A549 treated with Mapracorat at 1 μM for 4 hours (cell line): Measurements from ENCODE around the gene ASCC1. TPM values are rescaled to one million over a fixed set of nuclear protein-coding genes. Genes with fewer than 3 reads are reported as not detected.

ENCODE experiments used
- total RNA-seq: library from RNA; stranded (reverse); fragments of 200-300 nt; extraction: Qiagen RNA extraction; gene quantifications from 5 replicates; pipeline ENCODE4 v1.2.3, GENCODE V29; 2022

The ASCC1 gene, protein sequence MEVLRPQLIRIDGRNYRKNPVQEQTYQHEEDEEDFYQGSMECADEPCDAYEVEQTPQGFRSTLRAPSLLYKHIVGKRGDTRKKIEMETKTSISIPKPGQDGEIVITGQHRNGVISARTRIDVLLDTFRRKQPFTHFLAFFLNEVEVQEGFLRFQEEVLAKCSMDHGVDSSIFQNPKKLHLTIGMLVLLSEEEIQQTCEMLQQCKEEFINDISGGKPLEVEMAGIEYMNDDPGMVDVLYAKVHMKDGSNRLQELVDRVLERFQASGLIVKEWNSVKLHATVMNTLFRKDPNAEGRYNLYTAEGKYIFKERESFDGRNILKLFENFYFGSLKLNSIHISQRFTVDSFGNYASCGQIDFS
- 32.4 to 46.9 TPM (median 38.4 TPM) in 5 replicates for total RNA-seq

DNA sequence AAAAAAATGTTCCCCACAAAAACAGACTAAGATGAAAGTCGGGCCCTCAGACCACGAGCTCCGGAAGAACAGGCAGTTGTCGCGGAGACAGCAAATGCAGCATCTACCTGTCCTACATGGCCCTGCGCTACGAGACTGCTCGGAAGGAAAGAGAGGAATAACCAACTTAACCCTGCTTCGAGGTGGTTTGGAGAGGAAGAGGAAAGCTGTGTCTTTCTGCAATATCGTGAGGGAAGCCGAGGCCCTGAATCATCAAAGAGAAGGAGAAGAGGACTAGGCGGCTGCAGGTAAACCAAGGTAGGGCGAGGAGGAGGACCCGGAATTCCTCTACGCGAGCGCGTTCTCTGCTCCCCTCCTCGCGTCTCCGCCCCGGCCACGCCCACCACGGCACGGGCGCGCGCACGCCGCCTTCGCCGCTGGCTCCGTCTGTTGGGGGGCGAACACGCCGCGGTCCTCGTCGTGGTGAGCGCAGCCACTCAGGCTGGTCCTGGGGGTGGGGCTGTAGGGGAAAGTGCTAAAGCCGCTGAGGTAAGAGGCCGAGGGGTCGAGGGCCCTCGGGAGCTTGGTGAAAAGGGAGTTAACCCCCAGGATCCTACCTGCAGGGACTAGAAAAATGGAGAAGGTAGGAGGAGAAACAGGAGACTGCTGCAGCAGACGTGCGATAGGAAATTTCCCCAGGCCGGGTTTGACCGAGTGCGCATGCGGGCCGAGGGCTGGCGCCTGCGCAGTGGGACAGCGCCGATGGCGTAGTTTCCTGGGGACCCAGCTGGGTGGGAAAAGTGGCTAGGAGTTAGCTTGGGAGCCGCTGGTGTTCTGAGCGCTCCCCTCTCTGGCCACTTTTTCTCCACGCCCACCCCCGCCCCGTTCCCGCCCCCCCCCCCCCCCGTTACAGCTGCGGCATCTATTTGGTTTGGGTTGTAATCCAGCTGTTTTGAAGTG is at the start of gene ASCC1, which contains the start of gene ANAPC16:
Gene ASCC1, minus strand, starts transcription at position 666 of the 939 bp plus-strand sequence. CDS start 2,978 bp downstream, outside the sequence.
Gene ANAPC16, plus strand, starts transcription at position 402 of the 939 bp plus-strand sequence. CDS start 7,903 bp downstream, outside the sequence.

GRCh38 chr10:72087969-72088888 is 127.8 kb downstream of the ASCC1 start, which contains the start of gene SPOCK2:
Gene SPOCK2, minus strand, starts transcription at chr10:72088551. Its CDS starts 223 bp downstream, at chr10:72088328.

Other genes starting within 250 kb of the ASCC1 start
- 0.29 to 0.69 TPM (median 0.45 TPM) in 5 replicates for gene SPOCK2, start 127.7 kb downstream of the ASCC1 start, total RNA-seq
- gene ANAPC16, start 264 bp downstream of the ASCC1 start, total RNA-seq: 69.8 to 87.8 TPM (median 86.0 TPM) in 5 replicates
- gene DDIT4, start 57.6 kb upstream of the ASCC1 start, total RNA-seq: 288 to 388 TPM (median 370 TPM) in 5 replicates
- gene DNAJB12, start 138.6 kb upstream of the ASCC1 start, total RNA-seq: 30.4 to 34.8 TPM (median 32.4 TPM) in 5 replicates